ENCODE measurements around the gene NLRP1.
A peak's percentile ranks its signal among the peaks of the same experiment; 100 is the strongest.
"Not testable (repeated sequence)": the region's sequence is repeated elsewhere in the genome, so short reads cannot be mapped to it uniquely, and the experiment has no call there.

Gene NLRP1

DNA sequence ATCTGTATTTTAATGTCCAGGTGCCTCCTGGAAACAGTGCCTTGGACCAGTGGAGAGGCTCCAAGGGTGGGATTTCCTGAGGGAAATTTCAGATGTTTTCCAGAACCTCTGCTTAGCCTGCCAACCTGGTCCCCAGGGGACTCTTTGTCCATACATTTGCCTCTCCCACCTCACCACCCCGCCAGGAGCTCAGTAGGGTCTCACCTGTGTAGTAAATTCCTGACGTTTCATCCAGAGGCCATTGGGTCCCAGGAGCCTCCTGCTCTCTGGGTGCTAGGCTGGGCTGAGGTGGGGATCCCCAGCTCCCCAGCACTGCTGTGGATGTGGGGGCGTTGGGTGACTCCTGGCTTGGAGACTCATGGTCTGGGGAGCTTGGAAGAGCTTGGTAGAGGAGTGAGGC, 2.7 kb downstream of the NLRP1 start:
- Mint-ChIP-seq H3K36me3 (peaks cover 63% of the 10 kb centered on the region), H3K9me3 (peaks cover 13% of the 10 kb centered on the region), H3K27me3 (no peaks in the 10 kb centered on the region), H3K4me3 (peak overlapping the region; percentile 47), H3K4me1 (peaks cover 84% of the 10 kb centered on the region), H3K27ac (peak overlapping the region; percentile 81)
- DNase-seq, result no peak
- CTCF ChIA-PET, result no interaction called here

- Mint-ChIP-seq H3K4me3 (no peak overlapping the region), H3K36me3 (peaks cover 70% of the 10 kb centered on the region), H3K27ac (peak overlapping the region; percentile 11), H3K27me3 (no peaks in the 10 kb centered on the region), H3K4me1 (peaks cover 85% of the 10 kb centered on the region), H3K9me3 (peaks cover 13% of the 10 kb centered on the region)
- CTCF ChIA-PET, result no interaction called here
- no peak for DNase-seq
These were observed 3.3 kb downstream of the NLRP1 start for GRCh38 chr17:5580969-5581368.

- DNase-seq, result no peak
- CTCF ChIA-PET, result no interaction called here
- peaks cover 76% of the 10 kb centered on the region for H3K36me3 Mint-ChIP-seq
- H3K27ac Mint-ChIP-seq, result no peak overlapping the region
- H3K9me3 Mint-ChIP-seq, result peaks cover 13% of the 10 kb centered on the region
- H3K4me3 Mint-ChIP-seq, result no peak overlapping the region
- H3K27me3 Mint-ChIP-seq, result no peaks in the 10 kb centered on the region
- peaks cover 84% of the 10 kb centered on the region for H3K4me1 Mint-ChIP-seq
These were observed 3.9 kb downstream of the NLRP1 start for GRCh38 chr17:5580367-5580766.

DNA sequence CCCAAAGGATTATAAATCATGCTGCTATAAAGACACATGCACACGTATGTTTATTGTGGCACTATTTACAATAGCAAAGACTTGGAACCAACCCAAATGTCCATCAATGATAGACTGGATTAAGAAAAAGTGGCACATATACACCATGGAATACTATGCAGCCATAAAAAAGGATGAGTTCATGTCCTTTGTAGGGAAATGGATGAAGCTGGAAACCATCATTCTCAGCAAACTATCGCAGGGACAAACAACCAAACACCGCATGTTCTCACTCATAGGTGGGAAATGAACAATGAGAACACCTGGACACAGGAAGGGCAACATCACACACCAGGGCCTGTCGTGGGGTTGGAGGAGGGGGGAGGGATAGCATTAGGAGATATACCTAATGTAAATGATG, 5.5 kb downstream of the NLRP1 start:
- CTCF ChIA-PET, H3K27ac Mint-ChIP-seq, H3K4me3 Mint-ChIP-seq, DNase-seq, H3K27me3 Mint-ChIP-seq: not testable (repeated sequence)
- Mint-ChIP-seq H3K9me3 (peaks cover 17% of the 10 kb centered on the region), H3K36me3 (peaks cover 84% of the 10 kb centered on the region), H3K4me1 (peaks cover 71% of the 10 kb centered on the region)

- CTCF ChIA-PET, result not testable (repeated sequence)
- Mint-ChIP-seq H3K36me3 (peaks cover 95% of the 10 kb centered on the region), H3K4me1 (peaks cover 32% of the 10 kb centered on the region)
These were observed 11.3 kb downstream of the NLRP1 start for GRCh38 chr17:5573017-5573416.

DNA sequence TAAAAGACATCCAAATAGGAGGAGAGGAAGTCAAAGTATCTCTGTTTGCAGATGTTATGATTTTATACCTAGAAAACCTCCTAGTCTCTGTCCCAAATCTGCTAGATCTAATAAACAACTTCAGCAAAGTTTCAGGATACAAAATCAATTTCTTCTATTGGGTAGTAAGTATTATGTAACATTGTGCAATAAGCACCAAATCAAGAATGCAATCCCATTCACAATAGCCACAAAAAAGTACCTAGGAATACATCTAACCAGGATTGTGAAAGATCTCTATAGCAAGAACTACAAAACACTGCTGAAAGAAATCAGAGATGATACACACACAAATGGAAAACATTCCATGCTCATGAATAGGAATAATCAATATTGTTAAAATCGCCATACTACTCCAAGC, 13.0 kb downstream of the NLRP1 start:
- Mint-ChIP-seq H3K27me3 (no peaks in the 10 kb centered on the region), H3K36me3 (peaks cover 93% of the 10 kb centered on the region), H3K4me3 (no peak overlapping the region), H3K4me1 (peaks cover 17% of the 10 kb centered on the region), H3K9me3 (peaks cover 4% of the 10 kb centered on the region), H3K27ac (no peak overlapping the region)
- no peak for DNase-seq
- CTCF ChIA-PET, result no interaction called here

More at GRCh38 chr17:5573017-5573416, 11.3 kb downstream of the NLRP1 start:
- not testable (repeated sequence) for H3K27me3 Mint-ChIP-seq, H3K27ac Mint-ChIP-seq, H3K4me3 Mint-ChIP-seq, DNase-seq, H3K9me3 Mint-ChIP-seq

DNA sequence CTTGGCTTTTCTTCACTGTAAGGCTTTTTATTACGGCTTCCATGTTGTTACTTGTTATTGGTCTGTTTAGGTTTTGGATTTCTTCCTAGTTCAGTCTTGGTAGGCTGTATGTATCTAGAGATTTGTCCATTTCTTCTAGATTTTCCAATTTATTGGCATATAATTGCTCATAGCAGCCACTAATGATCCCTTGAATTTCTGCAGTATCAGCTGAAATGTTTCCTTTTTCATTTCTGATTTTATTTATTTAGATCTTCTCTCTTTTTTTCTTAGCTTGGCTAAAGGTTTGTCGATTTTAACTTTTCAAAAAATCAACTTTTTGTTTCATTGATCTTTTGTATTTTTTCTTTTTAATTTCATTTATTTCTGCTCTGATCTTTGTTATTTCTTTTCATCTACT, 18.5 kb downstream of the NLRP1 start:
- no peak overlapping the region for H3K27ac Mint-ChIP-seq
- no peaks in the 10 kb centered on the region for H3K9me3 Mint-ChIP-seq
- H3K27me3 Mint-ChIP-seq, result no peaks in the 10 kb centered on the region
- H3K4me1 Mint-ChIP-seq, result peaks cover 12% of the 10 kb centered on the region
- H3K4me3 Mint-ChIP-seq, result no peak overlapping the region
- peaks cover 59% of the 10 kb centered on the region for H3K36me3 Mint-ChIP-seq
- DNase-seq, result no peak
- CTCF ChIA-PET, result no interaction called here

DNA sequence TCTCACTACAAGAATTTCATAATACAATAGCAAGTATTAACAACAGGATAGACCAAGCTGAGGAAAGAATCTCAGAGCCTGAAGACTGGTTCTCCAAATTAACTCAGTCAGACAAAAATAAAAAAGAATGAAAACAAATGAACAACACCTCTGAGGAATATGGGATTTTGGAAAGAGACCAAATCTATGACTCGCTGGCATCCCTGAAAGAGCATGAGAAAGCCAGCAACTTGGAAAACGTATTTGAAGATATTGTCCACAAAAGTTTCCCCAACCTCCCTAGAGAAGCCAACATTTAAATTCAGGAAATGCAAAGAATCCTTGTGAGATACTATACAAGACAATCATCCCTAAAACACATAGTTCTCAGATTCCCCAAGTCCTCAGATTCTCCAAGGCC, 20.9 kb downstream of the NLRP1 start:
- peaks cover 52% of the 10 kb centered on the region for H3K36me3 Mint-ChIP-seq
- H3K4me1 Mint-ChIP-seq, result peaks cover 11% of the 10 kb centered on the region
- peak overlapping the region; percentile 79 for H3K27ac Mint-ChIP-seq

GRCh38 chr17:5562661-5563360, 21.5 kb downstream of the NLRP1 start:
- no peaks in the 10 kb centered on the region for H3K9me3 Mint-ChIP-seq

More for the DNA sequence above, 20.9 kb downstream of the NLRP1 start:
- CTCF ChIA-PET, result no interaction called here
- no peak overlapping the region for H3K4me3 Mint-ChIP-seq
- no peak for DNase-seq
- H3K27me3 Mint-ChIP-seq, result no peaks in the 10 kb centered on the region
- H3K9me3 Mint-ChIP-seq, result no peaks in the 10 kb centered on the region

GRCh38 chr17:5561736-5562571, 22.4 kb downstream of the NLRP1 start:
- Mint-ChIP-seq H3K4me1 (peaks cover 14% of the 10 kb centered on the region), H3K27me3 (no peaks in the 10 kb centered on the region), H3K27ac (no peak overlapping the region), H3K36me3 (peaks cover 52% of the 10 kb centered on the region), H3K9me3 (no peaks in the 10 kb centered on the region), H3K4me3 (no peak overlapping the region)
- CTCF ChIA-PET, result no interaction called here
- DNase-seq, result no peak

More at GRCh38 chr17:5562661-5563360, 21.5 kb downstream of the NLRP1 start:
- H3K36me3 Mint-ChIP-seq, result peaks cover 50% of the 10 kb centered on the region
- H3K4me3 Mint-ChIP-seq, result no peak overlapping the region
- CTCF ChIA-PET, result no interaction called here
- no peaks in the 10 kb centered on the region for H3K27me3 Mint-ChIP-seq
- H3K27ac Mint-ChIP-seq, result peak overlapping the region; percentile 79
- H3K4me1 Mint-ChIP-seq, result peaks cover 11% of the 10 kb centered on the region
- DNase-seq, result no peak

GRCh38 chr17:5560361-5560988, 23.8 kb downstream of the NLRP1 start:
- H3K4me1 Mint-ChIP-seq, result peaks cover 14% of the 10 kb centered on the region
- peak overlapping the region; percentile 69 for H3K27ac Mint-ChIP-seq
- CTCF ChIA-PET, result no interaction called here
- H3K27me3 Mint-ChIP-seq, result no peaks in the 10 kb centered on the region
- H3K9me3 Mint-ChIP-seq, result no peaks in the 10 kb centered on the region
- peaks cover 46% of the 10 kb centered on the region for H3K36me3 Mint-ChIP-seq
- no peak overlapping the region for H3K4me3 Mint-ChIP-seq
- DNase-seq, result no peak

GRCh38 chr17:5558815-5559785, 25.2 kb downstream of the NLRP1 start:
- CTCF ChIA-PET, result no interaction called here
- peaks cover 51% of the 10 kb centered on the region for H3K36me3 Mint-ChIP-seq
- no peak for DNase-seq
- H3K27ac Mint-ChIP-seq, result no peak overlapping the region
- H3K4me1 Mint-ChIP-seq, result peaks cover 12% of the 10 kb centered on the region
- no peaks in the 10 kb centered on the region for H3K9me3 Mint-ChIP-seq
- H3K4me3 Mint-ChIP-seq, result no peak overlapping the region
- no peaks in the 10 kb centered on the region for H3K27me3 Mint-ChIP-seq

GRCh38 chr17:5557990-5558389, 26.3 kb downstream of the NLRP1 start:
- Mint-ChIP-seq H3K27me3 (no peaks in the 10 kb centered on the region), H3K9me3 (no peaks in the 10 kb centered on the region), H3K4me3 (no peak overlapping the region), H3K36me3 (peaks cover 53% of the 10 kb centered on the region), H3K27ac (peak overlapping the region; percentile 21), H3K4me1 (peaks cover 7% of the 10 kb centered on the region)
- no peak for DNase-seq
- CTCF ChIA-PET, result no interaction called here

DNA sequence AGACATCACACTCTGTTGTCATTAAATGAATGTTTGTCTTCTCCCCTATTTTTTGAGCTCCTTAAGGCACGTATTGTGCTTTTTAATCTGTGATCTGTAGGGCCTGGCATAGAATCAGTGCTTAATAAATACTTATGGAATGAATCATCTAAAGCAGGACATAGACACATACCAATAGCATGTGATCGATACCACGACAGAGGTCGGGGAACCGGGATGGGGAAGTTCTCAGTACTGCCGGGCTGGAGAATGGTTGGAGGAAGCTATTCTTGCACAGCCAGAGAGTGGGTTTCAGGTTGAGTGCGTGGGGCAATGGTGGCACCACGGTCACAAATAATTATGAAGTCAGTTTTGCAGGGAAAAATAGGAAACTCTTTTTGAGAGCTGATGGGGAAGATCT, 26.8 kb downstream of the NLRP1 start:
- Mint-ChIP-seq H3K9me3 (no peaks in the 10 kb centered on the region), H3K27ac (peak overlapping the region; percentile 21), H3K4me1 (peaks cover 7% of the 10 kb centered on the region), H3K4me3 (no peak overlapping the region), H3K27me3 (no peaks in the 10 kb centered on the region), H3K36me3 (peaks cover 56% of the 10 kb centered on the region)
- no peak for DNase-seq
- CTCF ChIA-PET, result no interaction called here
